Spleen (tissue), 11 donors: Measurements from ENCODE around the gene ZNRF3. TPM values are rescaled to one million over a fixed set of nuclear protein-coding genes. Genes with fewer than 3 reads are reported as not detected.

Source experiments
- DNase-seq: peaks from one replicate; pipeline ENCODE4 v3.0.0-alpha.2; 2020
- H3K27ac ChIP-seq, 8 donors: fragments of 200-600 bp; sonication (generic) in 7 of 8; 1 replicate in 4 of 8; 2 replicates in 4 of 8; pipeline versions ENCODE4 v1.5.0 to v1.8.0; 2016 to 2021; ENCODE audit warnings: inconsistent platforms in 4 of 8, mild to moderate bottlenecking in 4 of 8, moderate library complexity in 1 of 8
- H3K27me3 ChIP-seq, 7 donors: fragments of 200-600 bp; sonication (generic) in 6 of 7; replicated peaks in 1 of 7; 1 replicate in 4 of 7; 2 replicates in 3 of 7; pipeline versions ENCODE4 v1.5.0 to v1.8.0; 2016 to 2021; ENCODE audit warnings: inconsistent platforms in 3 of 7, mild to moderate bottlenecking in 1 of 7
- H3K36me3 ChIP-seq, 6 donors: fragments of 200-600 bp; sonication (generic) in 5 of 6; 1 replicate in 4 of 6; 2 replicates in 2 of 6; pipeline versions ENCODE4 v1.5.0 to v1.8.0; 2016 to 2021; ENCODE audit warnings: inconsistent platforms in 2 of 6
- H3K4me1 ChIP-seq, 6 donors: fragments of 200-600 bp; sonication (generic) in 5 of 6; 1 replicate in 3 of 6; 2 replicates in 3 of 6; pipeline versions ENCODE4 v1.5.0 to v1.8.0; 2016 to 2021; ENCODE audit warnings: inconsistent platforms in 3 of 6
- H3K4me3 ChIP-seq, 8 donors: fragments of 200-600 bp; sonication (generic) in 7 of 8; 1 replicate in 4 of 8; 2 replicates in 4 of 8; pipeline versions ENCODE4 v1.5.0 to v1.8.0; 2016 to 2021; ENCODE audit warnings: inconsistent platforms in 4 of 8, mild to moderate bottlenecking in 4 of 8, moderate library complexity in 2 of 8
- H3K9me3 ChIP-seq, 8 donors: fragments of 200-600 bp; sonication (generic) in 7 of 8; 1 replicate in 4 of 8; 2 replicates in 4 of 8; pipeline versions ENCODE4 v1.5.0 to v1.8.0; 2016 to 2021; ENCODE audit warnings: inconsistent platforms in 4 of 8
- CTCF ChIP-seq, 11 experiments: fragments of 200-600 bp in 7 of 11; fragments of 450-650 bp in 4 of 11; sonication (generic) in 4 of 11; IDR thresholded peaks in 8 of 11; conservative IDR thresholded peaks in 3 of 11; 1 replicate in 7 of 11; 2 replicates in 4 of 11; pipeline versions ENCODE4 v1.4.0 to v1.8.0; 2016 to 2021; ENCODE audit warnings: antibody characterized with exemption in 11 of 11, inconsistent platforms in 4 of 11, mild to moderate bottlenecking in 1 of 11
- POLR2A ChIP-seq, 3 donors: fragments of 450-650 bp; IDR thresholded peaks; one replicate each; pipeline ENCODE4 v1.5.1; 2017; ENCODE audit warnings: antibody characterized with exemption in 3 of 3, mild to moderate bottlenecking in 1 of 3
- POLR2AphosphoS5 ChIP-seq, 3 donors: sonication (generic); formaldehyde crosslinking; IDR thresholded peaks; one replicate each; pipeline ENCODE4 v1.5.1; 2017; ENCODE audit warnings: antibody characterized with exemption in 3 of 3
- WGBS, 5 donors: extraction: QIAGEN DNeasy Blood & Tissue Kit in 3 of 5; methylation state at CpG; one replicate each; pipeline versions ENCODE4 v1.1.5 to v1.1.7; 2013 to 2018; 5-methylcytosine and 5-hydroxymethylcytosine counted together
- intact Hi-C: fragments of 100-400 bp; cut with DNase I; formaldehyde crosslinking; loops from one replicate; pipeline ENCODE4 v1.15.0; 2023; ENCODE audit warnings: low total_unique reads
- polyA plus RNA-seq, 3 donors: library from polyadenylated mRNA; stranded (reverse); fragments of 200-250 nt; gene quantifications; one replicate each; pipeline ENCODE4 v1.2.1, GENCODE V29; 2013
- total RNA-seq, 7 donors: library from RNA; depleted of rRNA in 3 of 7; stranded (reverse); fragments of >200 nt in 3 of 7; fragmentation: NEBNext Ultra II Directional in 4 of 7; extraction: Animal tissue kit (Norgen Biotek cat#: 25700) in 4 of 7; gene quantifications; one replicate each; pipeline versions ENCODE4 v1.1.0 to v1.2.1, GENCODE V29; 2016 to 2021
- donor health status: healthy with polysubstance abuse.
- donor health status: DM: no; HTN: no; CAD: no; lungs with moderate emphysema.
- donor health status: DM: no; HTN: no; CAD: no.
- donor health status: Bipolar disorder and iron deficiency.
- donor health status: healthy.
- donor health status: DM: no; HTN: no; CAD: no.
- donor health status: DM: yes; HTN: yes; CAD: no.

ZNRF3 gene
- total and polyA plus RNA-seq, 10 donors: 0.15 to 4.5 (median 2.6) TPM

GRCh38 chr22:28962042-28962554, 78.7 kb downstream of the ZNRF3 start:
- Histone ChIP-seq H3K36me3 (no peaks in the 10 kb centered on the region), H3K4me1 (no peaks in the 10 kb centered on the region), H3K4me3 (no peak overlapping the region), H3K27ac (no peak overlapping the region), H3K9me3 (no peaks in the 10 kb centered on the region), H3K27me3 (peaks cover 0 to 48% (median 0%) of the 10 kb centered on the region in 7 donors)
- intact Hi-C loops: no loop called here
- TF ChIP-seq POLR2A (IDR thresholded peaks at IDR 0.05): no peak
- TF ChIP-seq CTCF (IDR thresholded peaks at IDR 0.05 in 8 of 11, conservative IDR thresholded peaks at IDR 0.05 in 3 of 11): no peak
- TF ChIP-seq POLR2AphosphoS5 (IDR thresholded peaks at IDR 0.05): no peak
- no peak for DNase-seq
- 86 to 98% (median 93%) methylated on average over 3 of the region's 3 CpGs for WGBS, 5 donors

DNA sequence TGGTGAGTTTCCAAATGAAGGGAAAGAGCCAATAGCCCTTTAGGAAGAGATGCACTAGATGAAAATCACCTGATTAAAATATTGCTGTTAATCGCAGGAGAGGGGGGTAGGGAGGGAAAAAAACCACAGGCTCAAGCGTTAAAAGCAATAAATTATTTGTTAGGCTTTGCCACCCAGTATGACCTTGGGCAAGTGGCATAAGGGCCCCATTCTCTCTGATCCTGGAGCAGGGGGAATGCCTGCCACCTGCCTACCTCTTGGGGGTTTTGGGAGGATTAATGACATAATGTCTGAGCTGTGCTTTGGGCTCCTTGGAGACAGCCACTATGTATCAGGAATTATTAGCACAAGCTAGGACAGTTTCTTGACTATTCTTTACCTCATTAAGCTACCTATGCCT, 80.0 kb downstream of the ZNRF3 start:
- H3K27me3 ChIP-seq: peaks cover 0 to 36% (median 0%) of the 10 kb centered on the region in 7 donors
- H3K27ac ChIP-seq: no peak overlapping the region
- intact Hi-C loops: no loop called here
- no peaks in the 10 kb centered on the region for H3K36me3 ChIP-seq
- H3K4me1 ChIP-seq: no peaks in the 10 kb centered on the region
- WGBS, 5 donors: 41 to 64% (median 55%) methylated on average over 2 of the region's 2 CpGs
- TF ChIP-seq CTCF (IDR thresholded peaks at IDR 0.05 in 8 of 11, conservative IDR thresholded peaks at IDR 0.05 in 3 of 11): no peak
- no peak overlapping the region for H3K4me3 ChIP-seq
- DNase-seq: no peak
- no peaks in the 10 kb centered on the region for H3K9me3 ChIP-seq

DNA sequence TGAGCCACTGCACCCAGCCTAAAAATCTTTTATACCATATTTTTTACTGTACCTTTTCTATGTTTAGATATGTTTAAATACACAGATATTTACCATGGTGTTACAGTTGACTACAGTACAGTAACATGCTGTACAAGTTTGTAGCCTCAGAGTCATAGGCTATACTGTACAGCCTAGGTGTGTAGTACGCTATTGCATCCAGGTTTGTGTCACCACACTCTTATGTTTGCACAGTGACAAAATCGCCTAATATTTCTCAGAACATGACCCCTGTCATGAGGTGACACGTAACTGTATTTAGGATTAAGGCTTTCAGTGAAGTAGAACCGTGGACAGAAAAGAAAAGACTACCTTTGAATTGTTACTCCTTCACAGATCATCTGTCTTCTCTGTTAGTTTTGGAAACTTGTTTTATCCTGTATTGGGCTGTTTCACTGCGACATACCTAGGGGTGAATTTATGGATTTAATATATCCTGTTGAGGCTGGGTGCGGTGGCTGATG, 83.8 kb downstream of the ZNRF3 start:
- H3K36me3 ChIP-seq: no peaks in the 10 kb centered on the region
- H3K4me3 ChIP-seq: no peak overlapping the region
- H3K27me3 ChIP-seq: peaks cover 0 to 7% (median 0%) of the 10 kb centered on the region in 7 donors
- no peak for TF ChIP-seq POLR2AphosphoS5 (IDR thresholded peaks at IDR 0.05)
- TF ChIP-seq CTCF (IDR thresholded peaks at IDR 0.05 in 8 of 11, conservative IDR thresholded peaks at IDR 0.05 in 3 of 11): no peak
- no peak for TF ChIP-seq POLR2A (IDR thresholded peaks at IDR 0.05)
- intact Hi-C loops: no loop called here
- H3K9me3 ChIP-seq: no peaks in the 10 kb centered on the region
- no peak overlapping the region for H3K27ac ChIP-seq
- WGBS, 5 donors: 92 to 96% (median 93%) methylated on average over 6 of the region's 6 CpGs
- no peak for DNase-seq
- H3K4me1 ChIP-seq: no peaks in the 10 kb centered on the region

- intact Hi-C loops: no loop called here
- no peaks in the 10 kb centered on the region for H3K4me1 ChIP-seq
- no peak overlapping the region for H3K4me3 ChIP-seq
- H3K36me3 ChIP-seq: no peaks in the 10 kb centered on the region
- H3K27me3 ChIP-seq: peaks cover 0 to 7% (median 0%) of the 10 kb centered on the region in 7 donors
- no peaks in the 10 kb centered on the region for H3K9me3 ChIP-seq
- TF ChIP-seq POLR2A (IDR thresholded peaks at IDR 0.05) (no peak), CTCF (IDR thresholded peaks at IDR 0.05 in 8 of 11, conservative IDR thresholded peaks at IDR 0.05 in 3 of 11) (no peak), POLR2AphosphoS5 (IDR thresholded peaks at IDR 0.05) (no peak)
- DNase-seq: no peak
- no peak overlapping the region for H3K27ac ChIP-seq
Measured at GRCh38 chr22:28967969-28968368, 84.6 kb downstream of the ZNRF3 start.
